H1 (cell line): Measurements from ENCODE around the gene RBM18. TPM values are rescaled to one million over a fixed set of nuclear protein-coding genes. Genes with fewer than 3 reads are reported as not detected.

Source experiments
- CTCF ChIA-PET: fragments of 300-600 bp; sonication (Branson Sonifier 250); formaldehyde crosslinking; loops from one replicate; lab custom pipeline; 2021; ENCODE audit not compliant: partially characterized antibody; lab: Charles Lee
- POLR2A ChIA-PET: fragments of 300-600 bp; sonication (Branson Sonifier 250); formaldehyde crosslinking; loops from one replicate; lab custom pipeline; 2021; ENCODE audit warnings: inconsistent platforms; ENCODE audit not compliant: partially characterized antibody; lab: Charles Lee
- DNase-seq, 2 experiments: peaks; one replicate each; pipeline versions ENCODE4 v3.0.0 to v3.0.0-alpha.2; 2010 to 2022; ENCODE audit warnings: low spot score in 2 of 2, low read depth in 1 of 2, mixed read lengths in 1 of 2
- FAIRE-seq: peaks from 2 replicates; lab custom pipeline; 2011; peaks lifted over from hg19 to GRCh38; lab: Jason Lieb, UNC
- H2AFZ ChIP-seq: 2 replicates; pipeline ENCODE4 v1.8.1; 2012; ENCODE audit warnings: low read length, inconsistent platforms
- H2AK5ac ChIP-seq: 2 replicates; pipeline ENCODE4 v1.6.1; 2013; ENCODE audit warnings: low read depth, low read length
- H2BK120ac ChIP-seq: replicated peaks from 2 replicates; pipeline ENCODE3; 2013; ENCODE audit warnings: low read depth, low read length, inconsistent platforms
- H2BK12ac ChIP-seq: 2 replicates; pipeline ENCODE4 v1.6.1; 2013; ENCODE audit warnings: low read depth, low read length
- H2BK15ac ChIP-seq: 2 replicates; pipeline ENCODE4 v1.6.1; 2013; ENCODE audit warnings: low read length
- H2BK20ac ChIP-seq: 2 replicates; pipeline ENCODE4 v1.6.1; 2013; ENCODE audit warnings: low read length
- H2BK5ac ChIP-seq: 2 replicates; pipeline ENCODE4 v1.6.1; 2013; ENCODE audit warnings: low read depth, low read length
- H3K14ac ChIP-seq: 2 replicates; pipeline ENCODE4 v1.6.1; 2013; ENCODE audit warnings: inconsistent platforms; ENCODE audit not compliant: insufficient read length
- H3K18ac ChIP-seq: 2 replicates; pipeline ENCODE4 v1.6.1; 2013; ENCODE audit warnings: low read length; ENCODE audit errors: extremely low read depth
- H3K23ac ChIP-seq: 2 replicates; pipeline ENCODE4 v1.6.1; 2013; ENCODE audit warnings: inconsistent platforms; ENCODE audit not compliant: insufficient read length
- H3K23me2 ChIP-seq: 2 replicates; pipeline ENCODE4 v1.6.1; 2013; ENCODE audit warnings: low read depth, low read length
- H3K27ac ChIP-seq: 2 replicates; pipeline ENCODE4 v1.6.1; 2011; ENCODE audit warnings: low read depth, low read length, inconsistent platforms
- H3K27me3 ChIP-seq, 4 experiments: replicated peaks in 1 of 4; 1 replicate in 1 of 4; 2 replicates in 3 of 4; pipeline versions ENCODE4 v1.6.1 to v1.8.1; 2011 to 2013; ENCODE audit warnings: low read length in 3 of 4, mild to moderate bottlenecking in 3 of 4, inconsistent platforms in 2 of 4, mixed read lengths in 2 of 4, moderate library complexity in 1 of 4; ENCODE audit not compliant: control insufficient read depth in 3 of 4, insufficient read depth in 3 of 4; ENCODE audit errors: extremely low read depth in 1 of 4
- H3K36me3 ChIP-seq, 4 experiments: 2 replicates each; pipeline versions ENCODE4 v1.6.1 to v1.8.1; 2011 to 2013; ENCODE audit warnings: mild to moderate bottlenecking in 4 of 4, low read length in 3 of 4, moderate library complexity in 2 of 4, control low read depth in 1 of 4, inconsistent platforms in 1 of 4; ENCODE audit not compliant: insufficient read depth in 4 of 4, control insufficient read depth in 2 of 4
- H3K4ac ChIP-seq: replicated peaks from 2 replicates; pipeline ENCODE3; 2013; ENCODE audit warnings: low read length, low read depth, mixed read lengths, inconsistent platforms; ENCODE audit not compliant: insufficient read length
- H3K4me1 ChIP-seq, 4 experiments: replicated peaks in 1 of 4; 1 replicate in 1 of 4; 2 replicates in 3 of 4; pipeline versions ENCODE4 v1.6.1 to v1.8.1; 2011 to 2013; ENCODE audit warnings: low read length in 3 of 4, inconsistent platforms in 2 of 4, mixed read lengths in 1 of 4; ENCODE audit not compliant: insufficient read depth in 4 of 4, control insufficient read depth in 3 of 4
- H3K4me2 ChIP-seq, 2 experiments: 2 replicates each; pipeline versions ENCODE4 v1.6.1 to v1.8.1; 2011 to 2013; ENCODE audit warnings: low read depth in 2 of 2, low read length in 2 of 2, control low read depth in 1 of 2, inconsistent platforms in 1 of 2, mild to moderate bottlenecking in 1 of 2; ENCODE audit not compliant: insufficient read depth in 1 of 2
- H3K4me3 ChIP-seq, 4 experiments: fragments of 200-600, 300-600 bp in 1 of 4; sonication (generic), shearing (Covaris generic), sonication (Bioruptor Twin) in 1 of 4; 2 replicates each; pipeline versions ENCODE4 v1.5.1 to v1.8.1; 2011 to 2016; ENCODE audit warnings: low read length in 4 of 4, low read depth in 3 of 4, control low read depth in 2 of 4, inconsistent platforms in 2 of 4, mild to moderate bottlenecking in 2 of 4, mixed read lengths in 1 of 4, moderate library complexity in 1 of 4; ENCODE audit not compliant: insufficient read depth in 2 of 4; ENCODE audit errors: extremely low read depth in 1 of 4
- H3K56ac ChIP-seq: replicated peaks from 2 replicates; pipeline ENCODE3; 2013; ENCODE audit warnings: low read depth, mild to moderate bottlenecking, mixed read lengths, low read length, inconsistent platforms; ENCODE audit not compliant: insufficient read length
- H3K79me1 ChIP-seq: 2 replicates; pipeline ENCODE4 v1.6.1; 2013; ENCODE audit warnings: low read depth, low read length, control low read depth
- H3K79me2 ChIP-seq, 2 experiments: 2 replicates each; pipeline versions ENCODE4 v1.6.1 to v1.8.1; 2012 to 2013; ENCODE audit warnings: low read length in 2 of 2, mild to moderate bottlenecking in 2 of 2, inconsistent platforms in 1 of 2; ENCODE audit not compliant: insufficient read depth in 2 of 2, control insufficient read depth in 1 of 2
- H3K9ac ChIP-seq, 4 experiments: replicated peaks in 1 of 4; 1 replicate in 1 of 4; 2 replicates in 3 of 4; pipeline versions ENCODE4 v1.6.1 to v1.8.1; 2011 to 2013; ENCODE audit warnings: low read depth in 3 of 4, low read length in 3 of 4, control low read depth in 2 of 4, mild to moderate bottlenecking in 2 of 4, moderate library complexity in 2 of 4, inconsistent platforms in 1 of 4; ENCODE audit errors: extremely low read depth in 1 of 4
- H3K9me3 ChIP-seq, 2 experiments: 2 replicates each; pipeline versions ENCODE4 v1.6.1 to v1.8.1; 2012 to 2013; ENCODE audit warnings: mild to moderate bottlenecking in 2 of 2, moderate library complexity in 2 of 2, control low read depth in 1 of 2, inconsistent platforms in 1 of 2, low read depth in 1 of 2, low read length in 1 of 2, mixed read lengths in 1 of 2; ENCODE audit not compliant: insufficient read depth in 2 of 2
- H4K20me1 ChIP-seq, 2 experiments: replicated peaks in 1 of 2; 2 replicates each; pipeline versions ENCODE3 to v1.8.1; 2011 to 2013; ENCODE audit warnings: inconsistent platforms in 2 of 2, low read length in 2 of 2, mild to moderate bottlenecking in 1 of 2; ENCODE audit not compliant: insufficient read depth in 2 of 2, control insufficient read depth in 1 of 2
- H4K5ac ChIP-seq: 2 replicates; pipeline ENCODE4 v1.6.1; 2013; ENCODE audit warnings: low read length, low read depth, mixed read lengths, inconsistent platforms; ENCODE audit not compliant: insufficient read length
- H4K8ac ChIP-seq: 2 replicates; pipeline ENCODE4 v1.8.0; 2013; ENCODE audit warnings: mild to moderate bottlenecking, moderate library complexity, low read length, inconsistent platforms; ENCODE audit not compliant: insufficient read depth; ENCODE audit errors: extremely low read depth
- H4K91ac ChIP-seq: replicated peaks from 2 replicates; pipeline ENCODE3; 2013; ENCODE audit warnings: low read length, mixed read lengths, inconsistent platforms; ENCODE audit not compliant: insufficient read length
- BACH1 ChIP-seq: IDR thresholded peaks from 2 replicates; pipeline ENCODE4 v1.6.1; 2012; ENCODE audit warnings: low read length, improper control_type of control experiment
- CBX8 ChIP-seq: fragments of 300-800, 300-1000 bp; sonication (generic); IDR thresholded peaks from 2 replicates; pipeline ENCODE4 v1.7.1; 2016; ENCODE audit warnings: low read depth, low read length, borderline replicate concordance
- CHD2 ChIP-seq: IDR thresholded peaks from 2 replicates; pipeline ENCODE4 v1.6.1; 2012; ENCODE audit warnings: low read length, improper control_type of control experiment
- CREB1 ChIP-seq: IDR thresholded peaks from 2 replicates; pipeline ENCODE4 v1.6.1; 2012; ENCODE audit warnings: inconsistent platforms
- EGR1 ChIP-seq: IDR thresholded peaks from 2 replicates; pipeline ENCODE4 v1.6.1; 2011; ENCODE audit warnings: low read depth, low read length, borderline replicate concordance
- EP300 ChIP-seq, 2 experiments: IDR thresholded peaks; 1 replicate in 1 of 2; 2 replicates in 1 of 2; pipeline ENCODE4 v1.6.1; 2011 to 2012; ENCODE audit warnings: low read depth in 2 of 2, low read length in 2 of 2, mild to moderate bottlenecking in 2 of 2, borderline replicate concordance in 1 of 2, inconsistent platforms in 1 of 2, moderate library complexity in 1 of 2
- GABPA ChIP-seq: IDR thresholded peaks from 2 replicates; pipeline ENCODE4 v1.6.1; 2011; ENCODE audit warnings: mild to moderate bottlenecking, low read length, moderate library complexity, borderline replicate concordance; ENCODE audit not compliant: insufficient read depth
- JUND ChIP-seq: IDR thresholded peaks from 2 replicates; pipeline ENCODE4 v1.6.1; 2011; ENCODE audit warnings: mild to moderate bottlenecking, improper control_type of control experiment, low read length
- KDM5A ChIP-seq: fragments of 200-600 bp; IDR thresholded peaks from 2 replicates; pipeline ENCODE4 v1.7.1; 2012; ENCODE audit warnings: mild to moderate bottlenecking, low read length, inconsistent platforms, mixed read lengths
- RBBP5 ChIP-seq: IDR thresholded peaks from 2 replicates; pipeline ENCODE4 v1.7.1; 2012; ENCODE audit warnings: low read depth, mild to moderate bottlenecking, inconsistent platforms, low read length, moderate library complexity, borderline replicate concordance
- RFX5 ChIP-seq: IDR thresholded peaks from 2 replicates; pipeline ENCODE4 v1.6.1; 2011; ENCODE audit warnings: low read depth, low read length, improper control_type of control experiment, borderline replicate concordance
- SIN3A ChIP-seq, 2 experiments: IDR thresholded peaks in 1 of 2; conservative IDR thresholded peaks in 1 of 2; 2 replicates each; pipeline ENCODE4 v1.6.1; 2011 to 2012; ENCODE audit warnings: low read length in 2 of 2, improper control_type of control experiment in 1 of 2, low read depth in 1 of 2, mild to moderate bottlenecking in 1 of 2
- TCF12 ChIP-seq: IDR thresholded peaks from 2 replicates; pipeline ENCODE4 v1.6.1; 2011; ENCODE audit warnings: low read depth, mild to moderate bottlenecking, low read length
- WGBS, 2 experiments: shearing (Covaris generic) in 1 of 2; methylation state at CpG; one replicate each; pipeline versions ENCODE4 v1.1.6 to v1.1.7; 2013 to 2015; ENCODE audit warnings: low lambda C conversion rate in 2 of 2, mixed read lengths in 2 of 2, inconsistent platforms in 1 of 2, low coverage in 1 of 2, missing lambda C conversion rate in 1 of 2; ENCODE audit not compliant: insufficient replicate concordance in 2 of 2, insufficient coverage in 1 of 2, insufficient read length in 1 of 2; ENCODE audit errors: extremely low coverage in 1 of 2, missing lambda C conversion rate in 1 of 2; 5-methylcytosine and 5-hydroxymethylcytosine counted together
- polyA plus RNA-seq, 7 experiments: library from polyadenylated mRNA; depleted of rRNA in 3 of 7; stranded (reverse) in 5 of 7; unstranded in 2 of 7; fragments of >200 nt in 5 of 7; fragments of 200-250 nt in 2 of 7; gene quantifications; 1 replicate in 5 of 7; 2 replicates in 1 of 7; 4 replicates in 1 of 7; pipeline versions ENCODE4 v1.2.1 to v1.2.3, GENCODE V29; 2011 to 2013; ENCODE audit warnings: missing spikeins in 2 of 7, mixed read lengths in 2 of 7
- total RNA-seq: library from RNA; stranded (reverse); fragmentation: NEBNext Ultra II Directional; extraction: Animal tissue kit (Norgen Biotek cat#: 25700); gene quantifications from 2 replicates; pipeline ENCODE4 v1.2.1, GENCODE V29; 2021
- TF ChIP-seq, protein P1 (sequence below): IDR thresholded peaks from 2 replicates; pipeline ENCODE4 v1.6.1; 2012; ENCODE audit warnings: inconsistent platforms

The RBM18 gene
- total and polyA plus RNA-seq, 2 of the 8 experiments (the other 6 are each of a cell fraction or from before 2014, with no cell fraction given) = 5.9 to 14.3 TPM

DNA sequence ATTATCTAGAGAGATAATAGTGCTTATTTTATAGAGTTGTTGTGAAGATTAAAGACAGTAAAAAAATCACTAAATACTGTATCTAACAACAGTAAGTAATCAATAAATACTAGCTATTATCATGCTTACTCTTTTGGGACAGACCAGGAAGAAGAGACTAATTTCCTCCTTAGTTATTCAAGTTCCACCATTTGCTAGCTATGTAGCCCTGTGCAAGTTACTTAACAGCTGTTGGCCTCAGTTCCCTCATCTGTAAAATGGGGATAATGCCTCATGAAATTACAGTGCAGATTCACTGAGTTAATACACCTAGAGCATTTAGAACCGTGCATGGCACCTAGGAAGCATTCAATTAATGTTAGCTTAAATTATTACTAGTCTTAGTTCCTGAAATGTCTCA, 2.6 kb downstream of the RBM18 start:
- peaks cover 4% of the 10 kb centered on the region; the same call in 1 of the 2 replicates for H3K79me1 ChIP-seq
- no peak overlapping the region for H3K4me2 ChIP-seq
- H3K9me3 ChIP-seq = no peaks in the 10 kb centered on the region
- no peak overlapping the region for H3K18ac ChIP-seq
- no peak overlapping the region for H3K9ac ChIP-seq
- no peak overlapping the region for H3K27ac ChIP-seq
- no peak overlapping the region for H3K4me3 ChIP-seq
- peaks cover 3 to 15% (median 8%) of the 10 kb centered on the region in 4 experiments; a peak in 7 of 8 replicates for H3K36me3 ChIP-seq
- peaks cover 0 to 6% (median 2%) of the 10 kb centered on the region in 4 experiments; a peak in 4 of 7 replicates for H3K4me1 ChIP-seq
- no peak overlapping the region for H3K23ac ChIP-seq
- no peak overlapping the region for H4K5ac ChIP-seq
- H2BK120ac ChIP-seq = no peak overlapping the region
- H3K56ac ChIP-seq = no peak overlapping the region
- H2AK5ac ChIP-seq = no peak overlapping the region
- H3K23me2 ChIP-seq = peaks cover 4% of the 10 kb centered on the region; the same call in 1 of the 2 replicates
- H2BK15ac ChIP-seq = no peak overlapping the region
- H3K27me3 ChIP-seq = no peaks in the 10 kb centered on the region
- DNase-seq (no peak), FAIRE-seq (no peak)
- H3K79me2 ChIP-seq = peaks cover 0 to 32% of the 10 kb centered on the region in 2 experiments; a peak in 3 of 4 replicates
- POLR2A ChIA-PET = interaction anchor here (0.7 to 0.9 kb wide), 2 partner anchors 68 to 380 kb away, joined by 3 to 4 read pairs; no protein-coding TSS in a partner anchor
- no peak overlapping the region for H3K14ac ChIP-seq
- CTCF ChIA-PET = interaction anchor here (0.6 to 10.6 kb wide), 4 partner anchors 88 to 1081 kb away, joined by 3 to 72 read pairs (median 4); no protein-coding TSS in a partner anchor
- WGBS, 2 experiments = 91% methylated on average over 1 of the region's 1 CpG; no CpG with 5 or more reads in 1 of the 2 experiments
- no peak overlapping the region for H2AFZ ChIP-seq
- no peak overlapping the region for H2BK20ac ChIP-seq
- no peak overlapping the region for H2BK12ac ChIP-seq
- no peaks in the 10 kb centered on the region for H4K20me1 ChIP-seq
- H4K91ac ChIP-seq = no peak overlapping the region
- no peak overlapping the region for H2BK5ac ChIP-seq
- H3K4ac ChIP-seq = no peak overlapping the region
- no peak overlapping the region for H4K8ac ChIP-seq
- no peak for TF ChIP-seq CBX8
- TF ChIP-seq EP300 (IDR thresholded peaks at IDR 0.05; ENCODE audit: borderline replicate concordance in 1 of 2, low read depth in 2 of 2, low read length in 2 of 2) = no peak
- no peak for TF ChIP-seq EGR1
- TF ChIP-seq KDM5A = no peak
- no peak for TF ChIP-seq CHD2
- no peak for TF ChIP-seq JUND
- TF ChIP-seq CREB1 = no peak
- no peak for TF ChIP-seq RBBP5
- TF ChIP-seq, protein P1, sequence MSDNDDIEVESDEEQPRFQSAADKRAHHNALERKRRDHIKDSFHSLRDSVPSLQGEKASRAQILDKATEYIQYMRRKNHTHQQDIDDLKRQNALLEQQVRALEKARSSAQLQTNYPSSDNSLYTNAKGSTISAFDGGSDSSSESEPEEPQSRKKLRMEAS = no peak
- no peak for TF ChIP-seq RFX5
- TF ChIP-seq GABPA = no peak
- no peak for TF ChIP-seq BACH1
- TF ChIP-seq TCF12 = no peak
- TF ChIP-seq SIN3A (conservative IDR thresholded peaks at IDR 0.05 in 1 of 2, IDR thresholded peaks at IDR 0.05 in 1 of 2; ENCODE audit: low read depth in 1 of 2, low read length in 2 of 2) = no peak
